A549 (cell line): ENCODE results near the gene WTIP. TPM values are rescaled to one million over a fixed set of nuclear protein-coding genes. Genes with fewer than 3 reads are reported as not detected.
A peak's percentile ranks its signal among the peaks of the same experiment; 100 is the strongest.
"Not testable (repeated sequence)": the region's sequence is repeated elsewhere in the genome, so short reads cannot be mapped to it uniquely, and the experiment has no call there.

Source experiments
- ATAC-seq, 2 experiments: fragments of 200-7000 bp in 1 of 2; fragments of >200 bp in 1 of 2; cut with Nextera tagmentation in 1 of 2; cut with Tn5 transposase in 1 of 2; 3 replicates each; pipeline versions ENCODE4 v1.8.0 to v1.9.1; 2018 to 2020; ENCODE audit warnings: mild to moderate bottlenecking in 1 of 2, moderate library complexity in 1 of 2
- CTCF ChIA-PET: fragments of 300-600 bp; sonication (Branson Sonifier 250); formaldehyde crosslinking; extraction: SDS; loops from one replicate; lab custom pipeline; 2021; ENCODE audit warnings: antibody characterized with exemption, inconsistent platforms; lab: Yijun Ruan, JAX
- POLR2A ChIA-PET: fragments of 350-600 bp; formaldehyde crosslinking; extraction: SDS; loops from one replicate; lab custom pipeline; 2021; ENCODE audit warnings: antibody characterized with exemption, inconsistent platforms; lab: Yijun Ruan, JAX
- DNase-seq, 2 experiments: peaks; one replicate each; pipeline versions ENCODE4 v3.0.0 to v3.0.0-alpha.2; 2011 to 2016; ENCODE audit warnings: low read depth in 1 of 2, low spot score in 1 of 2
- FAIRE-seq: peaks from 2 replicates; lab custom pipeline; 2011; peaks lifted over from hg19 to GRCh38; lab: Jason Lieb, UNC
- H3K27ac ChIP-seq, 2 experiments: fragments of >200 bp; sonication (Bioruptor Twin); formaldehyde crosslinking; 3 replicates each; pipeline ENCODE4 v1.5.1; 2016 to 2017
- H3K4me1 ChIP-seq: fragments of >200 bp; sonication (Bioruptor Twin); formaldehyde crosslinking; 3 replicates; pipeline ENCODE4 v1.6.1; 2016
- H3K4me2 ChIP-seq: fragments of >200 bp; sonication (Bioruptor Twin); formaldehyde crosslinking; 3 replicates; pipeline ENCODE4 v1.6.1; 2016
- H3K4me3 ChIP-seq: fragments of >200 bp; sonication (Bioruptor Twin); formaldehyde crosslinking; 3 replicates; pipeline ENCODE4 v1.5.1; 2016
- H3K9me3 ChIP-seq: fragments of >200 bp; sonication (Bioruptor Twin); formaldehyde crosslinking; 3 replicates; pipeline ENCODE4 v1.6.1; 2016
- BHLHE40 ChIP-seq: IDR thresholded peaks from 2 replicates; pipeline ENCODE4 v1.6.1; 2012; ENCODE audit warnings: low read depth, low read length, inconsistent platforms
- CBX2 ChIP-seq: fragments of 200-600 bp; sonication (generic); IDR thresholded peaks from 2 replicates; pipeline ENCODE4 v1.6.1; 2016; ENCODE audit warnings: low read depth, mild to moderate bottlenecking, borderline replicate concordance
- CHD2 ChIP-seq: fragments of 150-350 bp; IDR thresholded peaks from 2 replicates; pipeline ENCODE4 v1.6.1; 2014; ENCODE audit warnings: low read length; ENCODE audit not compliant: partially characterized antibody
- ELK1 ChIP-seq: fragments of 150-350 bp; IDR thresholded peaks from 2 replicates; pipeline ENCODE4 v1.6.1; 2014; ENCODE audit warnings: low read depth, mild to moderate bottlenecking, low read length
- EP300 ChIP-seq, 2 experiments: fragments of >200 bp; sonication (Bioruptor Twin); formaldehyde crosslinking; IDR thresholded peaks; 2 replicates in 1 of 2; 3 replicates in 1 of 2; pipeline ENCODE4 v1.6.1; 2016 to 2017
- FOSL2 ChIP-seq, 2 experiments: fragments of 450-650 bp in 1 of 2; fragments of >200 bp in 1 of 2; sonication (Bioruptor Twin) in 1 of 2; formaldehyde crosslinking; IDR thresholded peaks; 2 replicates each; pipeline versions ENCODE4 v1.5.0 to v1.6.1; 2016 to 2020; ENCODE audit warnings: mild to moderate bottlenecking in 1 of 2, moderate library complexity in 1 of 2
- HOXA7 ChIP-seq: fragments of 250-450 bp; sonication (Bioruptor Pico); IDR thresholded peaks from 2 replicates; pipeline ENCODE4 v1.5.0; 2020; ENCODE audit warnings: mild to moderate bottlenecking, moderate library complexity
- HOXB5 ChIP-seq: fragments of 250-450 bp; sonication (Bioruptor Pico); IDR thresholded peaks from 2 replicates; pipeline ENCODE4 v1.5.0; 2020; ENCODE audit warnings: mild to moderate bottlenecking, moderate library complexity
- KDM1A ChIP-seq: fragments of 200-600 bp; sonication (generic); IDR thresholded peaks from 2 replicates; pipeline ENCODE4 v1.6.1; 2016; ENCODE audit warnings: low read depth, mild to moderate bottlenecking
- NR3C1 ChIP-seq: fragments of >200 bp; sonication (Bioruptor Twin); formaldehyde crosslinking; IDR thresholded peaks from 3 replicates; pipeline ENCODE4 v1.6.1; 2017
- PHF8 ChIP-seq: fragments of 200-600 bp; sonication (generic); IDR thresholded peaks from 2 replicates; pipeline ENCODE4 v1.6.1; 2016; ENCODE audit warnings: low read depth, mild to moderate bottlenecking, antibody characterized with exemption, moderate library complexity, borderline replicate concordance
- POLR2A ChIP-seq: IDR thresholded peaks from 2 replicates; pipeline ENCODE4 v1.6.1; 2012; ENCODE audit warnings: mild to moderate bottlenecking, low read length
- RAD21 ChIP-seq, 2 experiments: fragments of >200 bp in 1 of 2; sonication (Bioruptor Twin) in 1 of 2; formaldehyde crosslinking in 1 of 2; IDR thresholded peaks in 1 of 2; conservative IDR thresholded peaks in 1 of 2; 2 replicates in 1 of 2; 3 replicates in 1 of 2; pipeline ENCODE4 v1.6.1; 2012 to 2018; ENCODE audit warnings: inconsistent platforms in 1 of 2
- RARB ChIP-seq: fragments of 250-450 bp; sonication (Bioruptor Pico); IDR thresholded peaks from 2 replicates; pipeline ENCODE4 v1.8.0; 2021; ENCODE audit warnings: mild to moderate bottlenecking, moderate library complexity
- REST ChIP-seq: fragments of 200-600 bp; sonication (generic); IDR thresholded peaks from 2 replicates; pipeline ENCODE4 v1.6.1; 2016; ENCODE audit warnings: antibody characterized with exemption, mild to moderate bottlenecking, moderate library complexity
- SREBF2 ChIP-seq: fragments of 450-650 bp; IDR thresholded peaks from 2 replicates; pipeline ENCODE4 v1.6.1; 2014; ENCODE audit warnings: mild to moderate bottlenecking, moderate library complexity
- ZC3H11A ChIP-seq: fragments of 450-650 bp; IDR thresholded peaks from 2 replicates; pipeline ENCODE4 v1.6.1; 2014; ENCODE audit warnings: antibody characterized with exemption, mild to moderate bottlenecking
- ZFP36 ChIP-seq: fragments of 450-650 bp; IDR thresholded peaks from 2 replicates; pipeline ENCODE4 v1.6.1; 2014; ENCODE audit warnings: borderline replicate concordance; ENCODE audit not compliant: partially characterized antibody
- ZNF302 ChIP-seq: fragments of 250-450 bp; sonication (Bioruptor Pico); IDR thresholded peaks from 2 replicates; pipeline ENCODE4 v1.9.0; 2021; ENCODE audit warnings: inconsistent platforms, mild to moderate bottlenecking, moderate library complexity
- WGBS: methylation state at CpG from one replicate; pipeline ENCODE4 v1.1.6; 2017; ENCODE audit errors: missing lambda C conversion rate; 5-methylcytosine and 5-hydroxymethylcytosine counted together
- polyA plus RNA-seq, 4 experiments: library from polyadenylated mRNA; depleted of rRNA in 3 of 4; stranded (reverse); fragments of >200 nt; fragmentation: RNase III in 1 of 4; extraction: RNeasy Plus Mini Kit Qiagen cat#74134 plus additional on column Dnase treatment in 1 of 4; gene quantifications; 2 replicates in 3 of 4; 3 replicates in 1 of 4; pipeline ENCODE4 v1.2.3, GENCODE V29; 2011 to 2017
- TF ChIP-seq, protein P1 (sequence below): fragments of 250-450 bp; sonication (Bioruptor Pico); IDR thresholded peaks from 2 replicates; pipeline ENCODE4 v1.5.0; 2021; ENCODE audit warnings: mild to moderate bottlenecking, moderate library complexity, borderline replicate concordance

The WTIP gene
- polyA plus RNA-seq, 2 of the 4 experiments (the other 2 are of a cell fraction): 18.8 to 21.2 TPM

- no peak for TF ChIP-seq ELK1
Observed at GRCh38 chr19:34508540-34508939, 27.0 kb downstream of the WTIP start (continued).

GRCh38 chr19:34510904-34511303 is 29.3 kb downstream of the WTIP start:
- FAIRE-seq: not testable (repeated sequence)
- 68% methylated on average over 5 of the region's 5 CpGs for WGBS

DNA sequence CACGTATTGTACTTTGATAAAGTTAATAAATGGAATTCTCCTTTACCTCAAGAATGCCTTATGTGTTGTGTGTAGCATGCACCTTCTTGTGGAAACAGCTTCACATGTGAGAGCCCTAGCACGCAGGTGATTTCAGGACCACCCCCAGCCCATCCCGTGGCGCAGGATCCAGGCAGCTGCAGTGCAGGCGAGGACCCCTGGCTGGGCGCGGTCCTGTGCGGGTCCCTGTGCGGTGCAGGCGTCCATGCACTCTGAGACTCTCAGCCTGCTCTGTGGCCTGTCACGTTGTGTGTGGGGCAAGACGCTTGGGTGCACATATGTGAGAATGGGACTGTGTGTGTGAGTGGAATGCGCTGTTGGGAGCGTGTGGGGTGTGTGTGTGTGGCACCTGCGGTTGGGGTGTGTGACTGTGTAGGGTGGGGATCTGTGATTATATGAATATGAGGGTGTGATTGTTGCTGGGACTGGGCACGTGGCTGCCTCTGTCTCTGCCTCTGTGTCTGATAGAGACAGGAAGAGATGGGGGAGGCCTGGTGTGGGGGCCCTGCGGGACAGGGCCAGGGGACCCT is 30.8 kb downstream of the WTIP start:
- Histone ChIP-seq H3K4me2 (no peak overlapping the region), H3K4me3 (no peak overlapping the region), H3K27ac (no peak overlapping the region), H3K4me1 (no peaks in the 10 kb centered on the region), H3K9me3 (peaks cover 30% of the 10 kb centered on the region)
- ChIA-PET CTCF (interaction anchor here (0.9 to 2.6 kb wide), 5 partner anchors 10 to 554 kb away, joined by 3 to 8 read pairs (median 3); no protein-coding TSS in a partner anchor), POLR2A (no interaction called here)
- TF ChIP-seq HOXB5 (no peak), BHLHE40 (no peak), NR3C1 (no peak), EP300 (IDR thresholded peaks at IDR 0.05) (no peak), RAD21 (conservative IDR thresholded peaks at IDR 0.05 in 1 of 2, IDR thresholded peaks at IDR 0.05 in 1 of 2) (no peak), FOSL2 (IDR thresholded peaks at IDR 0.05) (no peak), FOSL2 (CRISPR knock-in tag; IDR thresholded peaks at IDR 0.05) (no peak), HOXA7 (CRISPR knock-in tag) (no peak)
- TF ChIP-seq, protein P1, sequence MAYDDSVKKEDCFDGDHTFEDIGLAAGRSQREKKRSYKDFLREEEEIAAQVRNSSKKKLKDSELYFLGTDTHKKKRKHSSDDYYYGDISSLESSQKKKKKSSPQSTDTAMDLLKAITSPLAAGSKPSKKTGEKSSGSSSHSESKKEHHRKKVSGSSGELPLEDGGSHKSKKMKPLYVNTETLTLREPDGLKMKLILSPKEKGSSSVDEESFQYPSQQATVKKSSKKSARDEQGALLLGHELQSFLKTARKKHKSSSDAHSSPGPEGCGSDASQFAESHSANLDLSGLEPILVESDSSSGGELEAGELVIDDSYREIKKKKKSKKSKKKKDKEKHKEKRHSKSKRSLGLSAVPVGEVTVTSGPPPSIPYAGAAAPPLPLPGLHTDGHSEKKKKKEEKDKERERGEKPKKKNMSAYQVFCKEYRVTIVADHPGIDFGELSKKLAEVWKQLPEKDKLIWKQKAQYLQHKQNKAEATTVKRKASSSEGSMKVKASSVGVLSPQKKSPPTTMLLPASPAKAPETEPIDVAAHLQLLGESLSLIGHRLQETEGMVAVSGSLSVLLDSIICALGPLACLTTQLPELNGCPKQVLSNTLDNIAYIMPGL: no peak
- FAIRE-seq (no peak), DNase-seq (no peak), ATAC-seq (peak; percentile 9 to 20; a peak in 1 of 6 replicates)
- 30% methylated on average over 17 of the region's 17 CpGs for WGBS

More at GRCh38 chr19:34510904-34511303, 29.3 kb downstream of the WTIP start:
- H3K4me1 ChIP-seq, DNase-seq, H3K27ac ChIP-seq, H3K4me2 ChIP-seq, H3K4me3 ChIP-seq, POLR2A ChIA-PET, ATAC-seq: not testable (repeated sequence)
- CTCF ChIA-PET: interaction anchor here (1.3 to 2.6 kb wide), 2 partner anchors 8 to 556 kb away, joined by 3 to 8 read pairs; no protein-coding TSS in a partner anchor
- peaks cover 30% of the 10 kb centered on the region for H3K9me3 ChIP-seq

GRCh38 chr19:34513767-34514166 is 32.2 kb downstream of the WTIP start:
- no peaks in the 10 kb centered on the region for H3K4me1 ChIP-seq
- no peak overlapping the region for H3K4me2 ChIP-seq
- FAIRE-seq (no peak), DNase-seq (no peak), ATAC-seq (peak; percentile 56 to 64)
- WGBS: 17% methylated on average over 5 of the region's 6 CpGs
- H3K27ac ChIP-seq: no peak overlapping the region
- H3K9me3 ChIP-seq: peaks cover 30% of the 10 kb centered on the region
- ChIA-PET POLR2A (no interaction called here), CTCF (interaction anchor here (1.3 kb wide), 1 partner anchor 11 kb away, joined by 5 read pairs; no protein-coding TSS in a partner anchor)
- H3K4me3 ChIP-seq: no peak overlapping the region
- TF ChIP-seq CBX2 (no peak), ZFP36 (no peak), ZNF302 (no peak), FOSL2 (IDR thresholded peaks at IDR 0.05) (no peak), FOSL2 (CRISPR knock-in tag; IDR thresholded peaks at IDR 0.05) (no peak), ZC3H11A (no peak), SREBF2 (no peak), PHF8 (no peak), CHD2 (no peak), KDM1A (no peak), POLR2A (no peak), RAD21 (conservative IDR thresholded peaks at IDR 0.05 in 1 of 2, IDR thresholded peaks at IDR 0.05 in 1 of 2) (no peak), REST (no peak), RARB (CRISPR knock-in tag) (no peak)
- TF ChIP-seq, protein P1: no peak
